Prostate gland (tissue), 2 donors: ENCODE measurements around the gene EEF1G. TPM values are rescaled to one million over a fixed set of nuclear protein-coding genes. Genes with fewer than 3 reads are reported as not detected.
A peak's percentile ranks its signal among the peaks of the same experiment; 100 is the strongest.
"Not testable (repeated sequence)": the region's sequence is repeated elsewhere in the genome, so short reads cannot be mapped to it uniquely, and the experiment has no call there.

Experiments
- DNase-seq: peaks from one replicate; pipeline ENCODE4 v3.0.0-alpha.2; 2019; ENCODE audit warnings: low spot score
- H3K27ac ChIP-seq, 2 donors: fragments of 200-600 bp; sonication (generic); 2 replicates each; pipeline ENCODE4 v1.5.1; 2017 to 2019
- H3K27me3 ChIP-seq: fragments of 200-600 bp; sonication (generic); replicated peaks from 2 replicates; pipeline ENCODE4 v1.5.1; 2019; ENCODE audit not compliant: insufficient read depth
- H3K36me3 ChIP-seq, 2 donors: fragments of 200-600 bp; sonication (generic); 1 replicate in 1 of 2; 2 replicates in 1 of 2; pipeline versions ENCODE4 v1.5.1 to v1.8.1; 2017 to 2019
- H3K4me1 ChIP-seq: fragments of 200-600 bp; sonication (generic); replicated peaks from 2 replicates; pipeline ENCODE4 v1.5.1; 2019
- H3K4me3 ChIP-seq, 2 donors: fragments of 200-600 bp; sonication (generic); 2 replicates each; pipeline ENCODE4 v1.5.1; 2017 to 2019
- H3K9me3 ChIP-seq: fragments of 200-600 bp; sonication (generic); 2 replicates; pipeline ENCODE4 v1.5.1; 2017
- CTCF ChIP-seq, 4 experiments: fragments of 200-600 bp in 2 of 4; fragments of 450-650 bp in 2 of 4; sonication (generic) in 2 of 4; IDR thresholded peaks; 1 replicate in 3 of 4; 2 replicates in 1 of 4; pipeline ENCODE4 v1.5.1; 2016 to 2019; ENCODE audit warnings: antibody characterized with exemption in 4 of 4, mild to moderate bottlenecking in 2 of 4, moderate library complexity in 2 of 4
- POLR2A ChIP-seq: fragments of 450-650 bp; IDR thresholded peaks from one replicate; pipeline ENCODE4 v1.6.1; 2016; ENCODE audit warnings: antibody characterized with exemption, mild to moderate bottlenecking
- POLR2AphosphoS5 ChIP-seq: sonication (generic); formaldehyde crosslinking; IDR thresholded peaks from one replicate; pipeline ENCODE4 v1.6.1; 2017; ENCODE audit warnings: antibody characterized with exemption
- WGBS: methylation state at CpG from one replicate; pipeline ENCODE4 v1.1.5; 2018; 5-methylcytosine and 5-hydroxymethylcytosine counted together
- intact Hi-C: fragments of 100-400 bp; cut with DNase I; formaldehyde crosslinking; loops from one replicate; pipeline ENCODE4 v1.14.2; 2022
- total RNA-seq, 2 donors: library from RNA; depleted of rRNA; stranded (reverse); fragments of >200 nt; gene quantifications; one replicate each; pipeline ENCODE4 v1.1.0, GENCODE V29; 2016

Gene EEF1G
- total RNA-seq, 2 donors from 2014 or later: 1,254 to 2,389 TPM

- Histone ChIP-seq H3K4me1 (peaks cover 48% of the 10 kb centered on the region), H3K4me3 (no peak overlapping the region), H3K36me3 (peaks cover under 1 to 2% of the 10 kb centered on the region in 2 donors), H3K9me3 (no peaks in the 10 kb centered on the region), H3K27me3 (no peaks in the 10 kb centered on the region), H3K27ac (peak overlapping the region; percentile 91 to 93)
- 65% methylated on average over 7 of the region's 7 CpGs for WGBS
- intact Hi-C loops: no loop called here
- TF ChIP-seq POLR2AphosphoS5 (peak; percentile 35), CTCF (IDR thresholded peaks at IDR 0.05) (no peak), POLR2A (no peak)
- peak; percentile 80 for DNase-seq
Observed at GRCh38 chr11:62554387-62555167, 19.1 kb downstream of the EEF1G start.

- H3K4me3 ChIP-seq: no peak overlapping the region
- peaks cover 54% of the 10 kb centered on the region for H3K4me1 ChIP-seq
- TF ChIP-seq POLR2A (no peak), CTCF (IDR thresholded peaks at IDR 0.05) (no peak), POLR2AphosphoS5 (no peak)
- no peaks in the 10 kb centered on the region for H3K9me3 ChIP-seq
- no peaks in the 10 kb centered on the region for H3K27me3 ChIP-seq
- intact Hi-C loops: no loop called here
- H3K36me3 ChIP-seq: no peaks in the 10 kb centered on the region
- WGBS: 63% methylated on average over 8 of the region's 8 CpGs
- H3K27ac ChIP-seq: peak overlapping the region; percentile 91 to 93
- DNase-seq: no peak
Observed at GRCh38 chr11:62553839-62554361, 19.8 kb downstream of the EEF1G start.

- peak overlapping the region in 1 of 2 donors; percentile 13 for H3K4me3 ChIP-seq
- intact Hi-C loops: no loop called here
- H3K4me1 ChIP-seq: peaks cover 61% of the 10 kb centered on the region
- TF ChIP-seq CTCF (IDR thresholded peaks at IDR 0.05) (no peak), POLR2AphosphoS5 (peak; percentile 92), POLR2A (peak; percentile 32)
- no peaks in the 10 kb centered on the region for H3K27me3 ChIP-seq
- DNase-seq: peak; percentile 91
- H3K27ac ChIP-seq: peak overlapping the region; percentile 91 to 93
- no peaks in the 10 kb centered on the region for H3K36me3 ChIP-seq
- WGBS: 3% methylated on average over 14 of the region's 15 CpGs
- H3K9me3 ChIP-seq: no peaks in the 10 kb centered on the region
Observed at GRCh38 chr11:62553080-62553838, 20.4 kb downstream of the EEF1G start.

- peak overlapping the region in 1 of 2 donors; percentile 13 for H3K4me3 ChIP-seq
- TF ChIP-seq POLR2AphosphoS5 (no peak), POLR2A (no peak), CTCF (IDR thresholded peaks at IDR 0.05) (no peak)
- intact Hi-C loops: no loop called here
Observed at GRCh38 chr11:62552485-62553079, 21.1 kb downstream of the EEF1G start.

GRCh38 chr11:62550478-62550877 is 23.2 kb downstream of the EEF1G start:
- H3K4me3 ChIP-seq, intact Hi-C loops, H3K9me3 ChIP-seq, H3K36me3 ChIP-seq, DNase-seq, H3K27me3 ChIP-seq: not testable (repeated sequence)
- H3K27ac ChIP-seq: peak overlapping the region in 1 of 2 donors; percentile 93
- H3K4me1 ChIP-seq: peaks cover 50% of the 10 kb centered on the region
- WGBS: 95% methylated on average over 2 of the region's 2 CpGs

More at GRCh38 chr11:62552485-62553079, 21.1 kb downstream of the EEF1G start:
- Histone ChIP-seq H3K27ac (peak overlapping the region; percentile 91 to 93), H3K36me3 (no peaks in the 10 kb centered on the region), H3K9me3 (no peaks in the 10 kb centered on the region), H3K4me1 (peaks cover 68% of the 10 kb centered on the region), H3K27me3 (no peaks in the 10 kb centered on the region)
- DNase-seq: no peak
- 22% methylated on average over 4 of the region's 4 CpGs for WGBS
